ENCODE measurements around the gene CEP70.

- TF ChIP-seq YY1 (IDR thresholded peaks at IDR 0.05; ENCODE audit: low read depth) (no peak), CREB1 (IDR thresholded peaks at IDR 0.05; ENCODE audit: low read depth) (no peak), NFIC (IDR thresholded peaks at IDR 0.05) (no peak), MAX (IDR thresholded peaks at IDR 0.05) (no peak), REST (IDR thresholded peaks at IDR 0.05; ENCODE audit: low read depth) (no peak), EP300 (IDR thresholded peaks at IDR 0.05; ENCODE audit: borderline replicate concordance) (no peak), TEAD4 (IDR thresholded peaks at IDR 0.05) (no peak), TAF1 (IDR thresholded peaks at IDR 0.05; ENCODE audit: low read depth) (no peak), FOXM1 (IDR thresholded peaks at IDR 0.05; ENCODE audit: borderline replicate concordance, low read depth) (no peak), ZBTB7A (IDR thresholded peaks at IDR 0.05; ENCODE audit: low read depth) (no peak)
Measured at GRCh38 chr3:138629526-138629925, 35.5 kb upstream of the CEP70 start.

Measured in Ishikawa (cell line).